T follicular helper cell (primary cell): ENCODE measurements around the gene RPS15.
A peak's percentile ranks its signal among the peaks of the same experiment; 100 is the strongest.
"Not testable (repeated sequence)": the region's sequence is repeated elsewhere in the genome, so short reads cannot be mapped to it uniquely, and the experiment has no call there.

Source experiments
- DNase-seq: peaks from one replicate; pipeline ENCODE4 v3.0.0-alpha.2; 2020; ENCODE audit warnings: low read depth

Gene RPS15

GRCh38 chr19:1469255-1470054 is 31.3 kb downstream of the RPS15 start:
- DNase-seq: no peak

- DNase-seq: no peak
Observed at GRCh38 chr19:1470055-1470304, 31.8 kb downstream of the RPS15 start.

- peak; percentile 59 for DNase-seq
Observed at GRCh38 chr19:1470305-1471009, 32.3 kb downstream of the RPS15 start.

GRCh38 chr19:1471010-1471514 is 32.9 kb downstream of the RPS15 start:
- no peak for DNase-seq

- DNase-seq: no peak
Observed at GRCh38 chr19:1471515-1472160, 33.4 kb downstream of the RPS15 start.

- DNase-seq: no peak
Observed at GRCh38 chr19:1472231-1473084, 34.3 kb downstream of the RPS15 start.

GRCh38 chr19:1473085-1473851 is 35.1 kb downstream of the RPS15 start:
- no peak for DNase-seq

- DNase-seq: no peak
Observed at GRCh38 chr19:1474011-1474764, 36.0 kb downstream of the RPS15 start.

GRCh38 chr19:1474765-1475351 is 36.7 kb downstream of the RPS15 start:
- no peak for DNase-seq

GRCh38 chr19:1475751-1476437 is 37.7 kb downstream of the RPS15 start:
- DNase-seq: no peak

- DNase-seq: not testable (repeated sequence)
Observed at GRCh38 chr19:1477056-1477455, 38.9 kb downstream of the RPS15 start.

GRCh38 chr19:1478934-1479707 is 40.9 kb downstream of the RPS15 start, which contains the start of gene C19orf25:
TSS of gene C19orf25 (minus strand) at chr19:1479215. CDS start at chr19:1478903, 312 bp downstream.
- DNase-seq: peak; percentile 83

- no peak for DNase-seq
Observed at GRCh38 chr19:1481224-1481892, 43.2 kb downstream of the RPS15 start.

GRCh38 chr19:1481893-1482360 is 43.7 kb downstream of the RPS15 start:
- no peak for DNase-seq

GRCh38 chr19:1482361-1483130 is 44.4 kb downstream of the RPS15 start:
- no peak for DNase-seq

- DNase-seq: no peak
Observed at GRCh38 chr19:1483131-1483978, 45.2 kb downstream of the RPS15 start.
